GM23248 (cell line): ENCODE results near the gene PDGFC. TPM values are rescaled to one million over a fixed set of nuclear protein-coding genes. Genes with fewer than 3 reads are reported as not detected.

Experiments
- DNase-seq: peaks from one replicate; pipeline ENCODE4 v3.0.0-alpha.2; 2015
- H2AFZ ChIP-seq: fragments of 200-600 bp; sonication (generic); 2 replicates; pipeline ENCODE4 v1.6.1; 2016; ENCODE audit warnings: antibody characterized with exemption
- H3F3A ChIP-seq: fragments of 200-600 bp; sonication (generic); 2 replicates; pipeline ENCODE4 v1.6.1; 2016; ENCODE audit warnings: mild to moderate bottlenecking, antibody characterized with exemption, mixed run types; ENCODE audit not compliant: insufficient read depth
- H3K27ac ChIP-seq: fragments of 200-600 bp; sonication (generic); 2 replicates; pipeline ENCODE4 v1.5.1; 2016; ENCODE audit warnings: mild to moderate bottlenecking
- H3K27me3 ChIP-seq: fragments of 200-600 bp; sonication (generic); replicated peaks from 2 replicates; pipeline ENCODE4 v1.6.1; 2016; ENCODE audit warnings: mild to moderate bottlenecking; ENCODE audit not compliant: insufficient read depth
- H3K36me3 ChIP-seq: fragments of 200-600 bp; sonication (generic); 2 replicates; pipeline ENCODE4 v1.6.1; 2016; ENCODE audit warnings: low read depth, mild to moderate bottlenecking
- H3K4me1 ChIP-seq: fragments of 200-600 bp; sonication (generic); 2 replicates; pipeline ENCODE4 v1.6.1; 2016; ENCODE audit warnings: mild to moderate bottlenecking; ENCODE audit not compliant: insufficient read depth
- H3K4me2 ChIP-seq: fragments of 200-600 bp; sonication (generic); one replicate; pipeline ENCODE4 v1.6.1; 2016; ENCODE audit warnings: mild to moderate bottlenecking; ENCODE audit not compliant: unreplicated experiment
- H3K4me3 ChIP-seq: fragments of 200-600 bp; sonication (generic); 2 replicates; pipeline ENCODE4 v1.5.1; 2016; ENCODE audit warnings: mild to moderate bottlenecking
- H3K79me2 ChIP-seq: fragments of 200-600 bp; sonication (generic); 2 replicates; pipeline ENCODE4 v1.6.1; 2016; ENCODE audit warnings: mild to moderate bottlenecking; ENCODE audit not compliant: insufficient read depth
- H3K9ac ChIP-seq: fragments of 200-600 bp; sonication (generic); 2 replicates; pipeline ENCODE4 v1.6.1; 2016; ENCODE audit warnings: mild to moderate bottlenecking
- H3K9me2 ChIP-seq: fragments of 200-600 bp; sonication (generic); 2 replicates; pipeline ENCODE4 v1.6.1; 2016; ENCODE audit warnings: mixed run types, mild to moderate bottlenecking, moderate library complexity; ENCODE audit not compliant: insufficient read depth
- H3K9me3 ChIP-seq: fragments of 200-600 bp; sonication (generic); one replicate; pipeline ENCODE4 v1.6.1; 2017; ENCODE audit warnings: low read depth
- H4K20me1 ChIP-seq: fragments of 200-600 bp; sonication (generic); 2 replicates; pipeline ENCODE4 v1.6.0; 2016; ENCODE audit not compliant: insufficient read depth
- EZH2 ChIP-seq: fragments of 200-600 bp; sonication (generic); IDR thresholded peaks from 2 replicates; pipeline ENCODE4 v1.6.1; 2018; ENCODE audit warnings: antibody characterized with exemption, mild to moderate bottlenecking; ENCODE audit not compliant: insufficient read depth, poor library complexity, severe bottlenecking
- EZH2phosphoT487 ChIP-seq: fragments of 200-600 bp; sonication (generic); IDR thresholded peaks from 2 replicates; pipeline ENCODE4 v1.6.1; 2018; ENCODE audit warnings: antibody characterized with exemption, moderate library complexity, mild to moderate bottlenecking, low read depth; ENCODE audit not compliant: insufficient read depth
- WGBS, 2 experiments: methylation state at CpG; one replicate each; pipeline ENCODE4 v1.1.6; 2015 to 2017; ENCODE audit warnings: low lambda C conversion rate in 2 of 2, low coverage in 1 of 2; ENCODE audit errors: missing lambda C conversion rate in 2 of 2; 5-methylcytosine and 5-hydroxymethylcytosine counted together
- in situ Hi-C: fragments of 300-500 bp; cut with MboI; formaldehyde crosslinking; loops from 2 replicates; pipeline ENCODE4 v1.15.0; 2020
- polyA plus RNA-seq: library from polyadenylated mRNA; unstranded; fragments of >200 nt; fragmentation: Nextera tagmentation; extraction: Ambion mirVana; gene quantifications from 2 replicates; pipeline ENCODE4 v1.2.1, GENCODE V29; 2016
- total RNA-seq: library from RNA; depleted of rRNA; stranded (reverse); fragments of >200 nt; shearing (Covaris generic); gene quantifications from 2 replicates; pipeline ENCODE4 v1.2.3, GENCODE V29; 2014

The PDGFC gene
- total and polyA plus RNA-seq, 2 experiments from 2014 or later, result 26.5 to 64.4 TPM

GRCh38 chr4:156945532-156945931 lies 26.1 kb downstream of the PDGFC start:
- H3K4me1 ChIP-seq, result peaks cover 63% of the 10 kb centered on the region
- peak overlapping the region; percentile 37 for H3K4me3 ChIP-seq
- TF ChIP-seq EZH2phosphoT487 (no peak), EZH2 (no peak)
- peak overlapping the region; percentile 0; the same call in 1 of the 2 replicates for H2AFZ ChIP-seq
- H3K9ac ChIP-seq, result peak overlapping the region; percentile 52
- in situ Hi-C loops, result no loop called here
- WGBS, 2 experiments, result 3 to 4% methylated on average over 3 of the region's 3 CpGs
- no peaks in the 10 kb centered on the region for H3K9me3 ChIP-seq
- peak; percentile 66 for DNase-seq
- H3K27ac ChIP-seq, result peak overlapping the region; percentile 86
- H3K9me2 ChIP-seq, result no peaks in the 10 kb centered on the region
- no peaks in the 10 kb centered on the region for H4K20me1 ChIP-seq
- H3K79me2 ChIP-seq, result peaks cover 76% of the 10 kb centered on the region
- H3K27me3 ChIP-seq, result no peaks in the 10 kb centered on the region
- H3F3A ChIP-seq, result peaks cover 56% of the 10 kb centered on the region
- peak overlapping the region; percentile 88 for H3K4me2 ChIP-seq
- H3K36me3 ChIP-seq, result no peaks in the 10 kb centered on the region

GRCh38 chr4:156942991-156943390 lies 28.6 kb downstream of the PDGFC start:
- H3K27ac ChIP-seq, result no peak overlapping the region

GRCh38 chr4:156941940-156942548 lies 29.6 kb downstream of the PDGFC start:
- Histone ChIP-seq H3K79me2 (peaks cover 80% of the 10 kb centered on the region), H3K27ac (no peak overlapping the region), H3K27me3 (no peaks in the 10 kb centered on the region), H3K9ac (no peak overlapping the region), H3K9me3 (no peaks in the 10 kb centered on the region), H3K4me1 (peaks cover 45% of the 10 kb centered on the region), H4K20me1 (no peaks in the 10 kb centered on the region), H3F3A (peaks cover 24% of the 10 kb centered on the region), H2AFZ (no peak overlapping the region), H3K36me3 (no peaks in the 10 kb centered on the region), H3K4me2 (no peak overlapping the region), H3K4me3 (no peak overlapping the region), H3K9me2 (no peaks in the 10 kb centered on the region; the same call in 1 of the 2 replicates)
- WGBS, 2 experiments, result 92 to 93% methylated on average over 7 of the region's 7 CpGs
- in situ Hi-C loops, result no loop called here
- TF ChIP-seq EZH2phosphoT487 (no peak), EZH2 (no peak)
- DNase-seq, result no peak

More at GRCh38 chr4:156942991-156943390, 28.6 kb downstream of the PDGFC start:
- H3K9me2 ChIP-seq, result no peaks in the 10 kb centered on the region; the same call in 1 of the 2 replicates
- no peak overlapping the region for H3K4me3 ChIP-seq
- no peaks in the 10 kb centered on the region for H3K9me3 ChIP-seq
- H4K20me1 ChIP-seq, result no peaks in the 10 kb centered on the region
- H3K9ac ChIP-seq, result no peak overlapping the region
- H3K4me2 ChIP-seq, result no peak overlapping the region
- H2AFZ ChIP-seq, result no peak overlapping the region
- no peaks in the 10 kb centered on the region for H3K27me3 ChIP-seq
- DNase-seq, result no peak
- no peak for TF ChIP-seq EZH2
- no peak for TF ChIP-seq EZH2phosphoT487
- no peaks in the 10 kb centered on the region for H3K36me3 ChIP-seq
- in situ Hi-C loops, result no loop called here
- peaks cover 34% of the 10 kb centered on the region for H3F3A ChIP-seq
- H3K4me1 ChIP-seq, result peaks cover 54% of the 10 kb centered on the region
- WGBS, 2 experiments, result 96 to 100% methylated on average over 4 of the region's 4 CpGs
- peaks cover 80% of the 10 kb centered on the region for H3K79me2 ChIP-seq

GRCh38 chr4:156939801-156940200 lies 31.8 kb downstream of the PDGFC start:
- H3F3A ChIP-seq, result peaks cover 7% of the 10 kb centered on the region; the same call in 1 of the 2 replicates
- no peaks in the 10 kb centered on the region; the same call in 1 of the 2 replicates for H3K9me2 ChIP-seq
- peaks cover 29% of the 10 kb centered on the region for H3K4me1 ChIP-seq
- no peak overlapping the region for H2AFZ ChIP-seq
- peak overlapping the region; percentile 20 for H3K4me2 ChIP-seq
- no peaks in the 10 kb centered on the region for H3K9me3 ChIP-seq
- peak overlapping the region; percentile 19 for H3K27ac ChIP-seq
- DNase-seq, result peak; percentile 53
- in situ Hi-C loops, result no loop called here
- H4K20me1 ChIP-seq, result no peaks in the 10 kb centered on the region
- H3K4me3 ChIP-seq, result no peak overlapping the region
- peak overlapping the region; percentile 27 for H3K9ac ChIP-seq
- 30 to 40% methylated on average over 2 of the region's 2 CpGs for WGBS, 2 experiments
- TF ChIP-seq EZH2phosphoT487 (no peak), EZH2 (no peak)
- no peaks in the 10 kb centered on the region for H3K36me3 ChIP-seq
- no peaks in the 10 kb centered on the region for H3K27me3 ChIP-seq
- H3K79me2 ChIP-seq, result peaks cover 100% of the 10 kb centered on the region
